HG02610 (cell line): ENCODE data around the gene MMEL1.
"Not testable (repeated sequence)": the region's sequence is repeated elsewhere in the genome, so short reads cannot be mapped to it uniquely, and the experiment has no call there.

Experiments used
- ATAC-seq: cut with Tn5 transposase; IDR thresholded peaks from one replicate; pipeline ENCODE4 v1.9.1; 2021; ENCODE audit warnings: mild to moderate bottlenecking, moderate library complexity; ENCODE audit not compliant: unreplicated experiment

Gene MMEL1

GRCh38 chr1:2632561-2633361 lies at the start of gene MMEL1:
Gene MMEL1, minus strand, starts transcription at chr1:2633016. Its CDS starts 3,532 bp downstream, at chr1:2629484.
- no peak for ATAC-seq

- not testable (repeated sequence) for ATAC-seq
Measured at GRCh38 chr1:2676726-2677125, 43.9 kb upstream of the MMEL1 start.

- ATAC-seq = not testable (repeated sequence)
Measured at GRCh38 chr1:2671656-2672055, 38.8 kb upstream of the MMEL1 start.

GRCh38 chr1:2659806-2660205 lies 27.0 kb upstream of the MMEL1 start:
- ATAC-seq = not testable (repeated sequence)

GRCh38 chr1:2657909-2658308 lies 25.1 kb upstream of the MMEL1 start:
- ATAC-seq = not testable (repeated sequence)

- not testable (repeated sequence) for ATAC-seq
Measured at GRCh38 chr1:2657124-2657523, 24.3 kb upstream of the MMEL1 start.

- not testable (repeated sequence) for ATAC-seq
Measured at GRCh38 chr1:2655598-2656434, 23.0 kb upstream of the MMEL1 start.

GRCh38 chr1:2654443-2654948 lies 21.7 kb upstream of the MMEL1 start:
- not testable (repeated sequence) for ATAC-seq

- ATAC-seq = not testable (repeated sequence)
Measured at GRCh38 chr1:2653741-2654442, 21.1 kb upstream of the MMEL1 start.

- ATAC-seq = not testable (repeated sequence)
Measured at GRCh38 chr1:2652926-2653571, 20.2 kb upstream of the MMEL1 start.

- not testable (repeated sequence) for ATAC-seq
Measured at GRCh38 chr1:2652152-2652925, 19.5 kb upstream of the MMEL1 start.

- ATAC-seq = no peak
Measured at GRCh38 chr1:2650967-2651645, 18.3 kb upstream of the MMEL1 start.

- ATAC-seq = no peak
Measured at GRCh38 chr1:2646837-2647236, 14.0 kb upstream of the MMEL1 start.

GRCh38 chr1:2645776-2646175 lies 13.0 kb upstream of the MMEL1 start:
- no peak for ATAC-seq

- no peak for ATAC-seq
Measured at GRCh38 chr1:2645143-2645542, 12.3 kb upstream of the MMEL1 start.

- no peak for ATAC-seq
Measured at GRCh38 chr1:2644591-2645101, 11.8 kb upstream of the MMEL1 start.

GRCh38 chr1:2644171-2644570 lies 11.4 kb upstream of the MMEL1 start:
- ATAC-seq = no peak

- no peak for ATAC-seq
Measured at GRCh38 chr1:2643414-2644077, 10.7 kb upstream of the MMEL1 start.
